HG02970 (cell line): ENCODE data around the gene SFMBT1.

ENCODE experiments used
- ATAC-seq: cut with Tn5 transposase; IDR thresholded peaks from one replicate; pipeline ENCODE4 v1.9.1; 2021; ENCODE audit warnings: mild to moderate bottlenecking, moderate library complexity, moderate number of reproducible peaks; ENCODE audit not compliant: unreplicated experiment, low FRiP score

Gene SFMBT1

DNA sequence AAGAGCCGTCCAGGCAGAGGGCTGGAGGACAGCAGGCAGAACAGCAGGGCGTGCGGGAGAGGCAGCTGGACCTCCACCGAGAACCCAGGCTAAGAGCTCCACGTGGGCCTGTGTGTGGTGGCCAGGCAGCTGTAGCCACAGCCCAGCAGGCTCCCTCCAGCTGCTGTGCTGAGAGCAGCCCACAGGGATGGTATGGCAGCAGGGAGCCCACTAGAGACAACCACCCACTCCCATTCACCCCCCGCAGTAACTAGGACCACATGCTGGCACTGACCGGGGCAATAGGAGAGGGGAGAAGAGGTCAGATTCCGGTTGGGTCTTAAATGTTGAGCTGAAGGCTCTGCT, 185.5 kb downstream of the SFMBT1 start:
- ATAC-seq, result no peak

DNA sequence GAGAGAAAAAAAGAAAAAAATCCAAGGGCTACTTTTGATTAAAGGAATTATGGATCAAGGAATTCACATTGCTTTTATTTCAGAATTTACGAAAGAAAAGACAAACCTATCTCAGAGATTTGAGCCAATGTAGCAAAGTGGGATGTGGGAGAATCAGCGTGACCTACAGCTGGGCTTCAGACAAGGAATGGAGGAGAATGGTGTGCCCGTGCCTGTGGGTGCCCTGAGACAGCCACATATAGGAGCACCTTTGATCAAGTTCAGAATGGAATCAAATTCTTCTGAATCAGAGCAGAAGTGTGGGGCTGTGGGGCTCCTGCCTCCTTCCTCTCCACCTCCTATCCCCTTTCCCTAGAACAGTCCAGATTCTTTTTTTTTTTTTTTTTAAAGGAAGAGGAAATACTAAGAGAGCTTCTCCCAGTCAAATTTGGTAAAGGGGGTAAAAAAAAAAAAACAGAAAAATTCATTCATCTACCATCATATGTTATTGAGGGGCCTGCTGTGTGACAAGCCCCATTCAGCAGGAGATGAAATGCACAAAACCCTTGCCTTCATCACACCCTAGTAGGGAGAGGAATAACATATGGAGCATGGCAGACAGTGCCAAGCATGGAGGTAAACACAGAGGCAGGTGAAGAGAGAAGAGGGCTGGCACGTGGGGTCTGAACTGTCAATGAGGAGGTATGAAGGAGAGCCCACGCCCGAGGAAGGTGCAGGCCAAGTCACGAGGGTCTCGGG, 186.0 kb downstream of the SFMBT1 start:
- ATAC-seq, result no peak

DNA sequence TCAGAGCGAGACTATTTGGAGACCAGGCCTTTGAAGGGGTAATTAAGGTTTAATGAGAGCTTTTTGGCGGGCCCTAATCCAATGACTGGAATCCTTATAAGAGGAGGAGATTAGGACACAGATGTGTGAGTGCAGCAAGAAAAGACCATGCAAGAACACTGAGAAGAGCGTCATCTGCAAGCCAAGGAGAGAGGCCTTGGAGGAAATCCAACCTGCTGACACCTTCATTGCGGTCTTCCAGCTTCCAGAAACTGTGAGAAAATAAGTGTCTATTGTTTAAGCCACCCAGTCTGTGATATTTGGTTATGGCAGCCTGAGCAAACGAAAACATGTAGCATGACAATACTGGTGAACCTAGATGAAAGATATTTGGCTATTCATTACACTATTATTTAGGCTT, 188.0 kb downstream of the SFMBT1 start:
- no peak for ATAC-seq

DNA sequence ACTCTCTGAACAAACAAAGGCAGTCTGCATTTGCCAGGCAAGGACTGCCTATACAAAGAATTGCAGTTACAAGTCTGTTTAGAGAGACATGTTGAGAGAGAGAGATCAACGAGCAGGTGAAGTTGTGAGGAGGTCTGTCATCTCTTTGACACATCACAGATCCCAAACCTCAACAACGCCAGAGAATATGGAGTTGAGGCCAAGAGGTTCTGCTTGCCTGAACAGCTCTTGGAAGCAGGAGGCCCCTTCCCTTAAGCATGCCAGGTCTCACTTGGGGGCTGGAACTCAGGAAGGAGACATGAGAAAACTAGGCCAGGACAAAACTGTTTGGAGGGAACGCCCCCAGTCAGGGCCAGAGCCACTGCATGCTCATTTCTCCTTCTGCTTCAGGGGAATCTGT, 188.7 kb downstream of the SFMBT1 start:
- no peak for ATAC-seq

DNA sequence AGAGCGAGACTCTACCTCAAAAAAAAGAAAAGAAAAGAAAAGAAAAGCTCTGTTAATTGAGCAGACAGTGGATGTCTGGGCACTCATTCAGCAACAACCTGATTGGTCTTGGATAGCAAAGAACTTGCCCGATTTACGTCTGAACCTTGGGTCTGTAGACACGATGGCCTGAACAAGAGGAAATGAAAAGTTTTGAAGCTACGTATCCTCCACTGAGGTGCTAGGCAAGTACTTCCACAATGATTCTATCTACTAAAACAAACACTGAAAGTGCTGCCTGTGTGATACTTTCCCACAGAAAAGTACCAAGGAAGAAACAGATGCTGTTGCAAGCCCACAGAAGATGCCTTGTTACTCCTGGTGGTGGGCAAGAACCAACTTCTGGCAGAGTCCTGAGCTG, 189.2 kb downstream of the SFMBT1 start:
- no peak for ATAC-seq

DNA sequence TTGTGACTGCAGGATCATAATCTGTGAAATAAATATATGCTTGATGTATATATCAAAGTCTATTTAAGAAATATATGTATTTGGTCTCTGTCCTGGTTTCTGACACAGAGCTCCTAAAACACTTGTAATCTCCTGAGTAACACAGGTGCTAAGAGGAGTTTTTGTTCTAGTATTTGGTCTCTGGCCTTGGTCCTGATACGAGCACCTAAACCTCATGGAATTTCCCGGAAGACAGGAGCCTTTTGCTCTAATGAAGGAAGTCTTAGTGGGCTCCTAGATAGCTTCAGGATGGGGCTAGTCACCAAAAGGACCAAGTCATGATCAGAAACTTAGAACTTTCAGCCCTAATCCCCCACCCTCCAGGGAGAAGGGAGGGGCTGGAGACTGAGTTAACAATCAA, 191.9 kb downstream of the SFMBT1 start:
- no peak for ATAC-seq
